Measurements from ENCODE around the gene FAM3A. TPM values are rescaled to one million over a fixed set of nuclear protein-coding genes. Genes with fewer than 3 reads are reported as not detected.
A peak's percentile ranks its signal among the peaks of the same experiment; 100 is the strongest.

FAM3A gene
- total and polyA plus RNA-seq, 9 of the 15 experiments (the other 6 are each of a cell fraction or from before 2014, with no cell fraction given), result 0.75 to 70.6 (median 27.0) TPM

- peak; percentile 71 for TF ChIP-seq ZBTB40 (IDR thresholded peaks at IDR 0.05)
- TF ChIP-seq ZBTB40 (CRISPR knock-in tag; IDR thresholded peaks at IDR 0.05), result no peak
- TF ChIP-seq RBFOX2 (IDR thresholded peaks at IDR 0.05; ENCODE audit: low read depth, low read length), result peak; percentile 70; the same call in 1 of the 2 replicates
- no peak for TF ChIP-seq TARDBP (IDR thresholded peaks at IDR 0.05)
- TF ChIP-seq HMGN3 (IDR thresholded peaks at IDR 0.05; ENCODE audit: borderline replicate concordance, extremely low read depth, insufficient read length, low read depth, low read length), result peak; percentile 68
- peak; percentile 76 for TF ChIP-seq SUPT5H (IDR thresholded peaks at IDR 0.05)
- 0 out of 4 replicates have a peak, but pooled peaks of 1 of the 2 experiments have one; percentile 53 for TF ChIP-seq TEAD1 (CRISPR knock-in tag; IDR thresholded peaks at IDR 0.05)
- TF ChIP-seq JUND (IDR thresholded peaks at IDR 0.05; ENCODE audit: borderline replicate concordance, low read depth, low read length), result peak; percentile 28; the same call in 1 of the 2 replicates
- TF ChIP-seq JUND (tag; IDR thresholded peaks at IDR 0.05; ENCODE audit: borderline replicate concordance, low read depth, low read length), result 0 out of 3 replicates have a peak, but pooled peaks have one; percentile 43
- peak; percentile 76 for TF ChIP-seq SP1 (CRISPR knock-in tag; IDR thresholded peaks at IDR 0.05)
- peak; percentile 26 for TF ChIP-seq FIP1L1 (IDR thresholded peaks at IDR 0.05; ENCODE audit: low read depth, low read length, poor library complexity, severe bottlenecking)
- 0 out of 2 replicates have a peak, but pooled peaks have one; percentile 15 for TF ChIP-seq PKNOX1 (IDR thresholded peaks at IDR 0.05)
- no peak for TF ChIP-seq ETV6 (IDR thresholded peaks at IDR 0.05; ENCODE audit: borderline replicate concordance in 1 of 2, low read depth in 2 of 2, low read length in 1 of 2)
- no peak for TF ChIP-seq ETV6 (CRISPR knock-in tag; IDR thresholded peaks at IDR 0.05; ENCODE audit: borderline replicate concordance)
- no peak for TF ChIP-seq NONO (IDR thresholded peaks at IDR 0.05; ENCODE audit: low read depth in 2 of 2, low read length in 1 of 2)
- peak; percentile 52; the same call in 1 of the 2 replicates for TF ChIP-seq SIN3B (IDR thresholded peaks at IDR 0.05; ENCODE audit: low read depth)
- peak; percentile 66 to 96 (median 94) for TF ChIP-seq YY1 (IDR thresholded peaks at IDR 0.05; ENCODE audit: borderline replicate concordance in 1 of 3, control insufficient read depth in 1 of 3, extremely low read depth in 1 of 3, insufficient read depth in 3 of 3, insufficient read length in 1 of 3, insufficient replicate concordance in 2 of 3, low read depth in 1 of 3, low read length in 2 of 3)
Measured at GRCh38 chrX:154515966-154516655, at the start of gene FAM3A (continued).
